MCF 10A (cell line): Measurements from ENCODE around the gene CPVL. TPM values are rescaled to one million over a fixed set of nuclear protein-coding genes. Genes with fewer than 3 reads are reported as not detected.

ENCODE experiments used
- BruUV-seq: library from RNA; stranded (reverse); fragments of 400-500 nt; replicated peaks from 2 replicates; lab custom pipeline; 2021; lab: Mats Ljungman, UMichigan
- CTCF ChIA-PET: fragments of 300-600 bp; sonication (Branson Sonifier 250); formaldehyde crosslinking; extraction: SDS; loops from one replicate; lab custom pipeline; 2021; ENCODE audit warnings: antibody characterized with exemption, inconsistent platforms; lab: Yijun Ruan, JAX
- POLR2A ChIA-PET: fragments of 300-600, 350-650 bp; sonication (Branson Sonifier 250); formaldehyde crosslinking; extraction: SDS; loops from one replicate; lab custom pipeline; 2020; ENCODE audit warnings: antibody characterized with exemption, inconsistent platforms; lab: Yijun Ruan, JAX
- DNase-seq: peaks from one replicate; pipeline ENCODE4 v3.0.0-alpha.2; 2018; ENCODE audit not compliant: unreplicated experiment
- H3K27ac Mint-ChIP-seq: one replicate; pipeline ENCODE4 v1.8.0; 2022; ENCODE audit warnings: mild to moderate bottlenecking, low read depth, mixed read lengths; ENCODE audit not compliant: unreplicated experiment
- H3K27me3 Mint-ChIP-seq: one replicate; pipeline ENCODE4 v1.8.0; 2022; ENCODE audit warnings: mixed read lengths; ENCODE audit not compliant: insufficient read depth, unreplicated experiment
- H3K36me3 Mint-ChIP-seq: one replicate; pipeline ENCODE4 v1.8.0; 2022; ENCODE audit warnings: mild to moderate bottlenecking, moderate library complexity, mixed read lengths; ENCODE audit not compliant: insufficient read depth, unreplicated experiment
- H3K4me1 Mint-ChIP-seq: one replicate; pipeline ENCODE4 v1.8.0; 2022; ENCODE audit warnings: mixed read lengths; ENCODE audit not compliant: insufficient read depth, unreplicated experiment
- H3K4me3 Mint-ChIP-seq: one replicate; pipeline ENCODE4 v1.8.0; 2022; ENCODE audit warnings: mild to moderate bottlenecking, moderate library complexity, mixed read lengths; ENCODE audit not compliant: unreplicated experiment
- H3K9me3 Mint-ChIP-seq: one replicate; pipeline ENCODE4 v1.8.0; 2022; ENCODE audit warnings: mixed read lengths; ENCODE audit not compliant: unreplicated experiment
- intact Hi-C: fragments of 100-400 bp; cut with micrococcal nuclease; formaldehyde crosslinking; loops from 2 replicates; pipeline ENCODE4 v1.14.1; 2022
- total RNA-seq: library from RNA; stranded (reverse); gene quantifications from 2 replicates; pipeline ENCODE4 v1.2.3, GENCODE V29; 2022
- TF ChIP-seq, protein P1 (sequence below): fragments of 200-600 bp; IDR thresholded peaks from one replicate; pipeline ENCODE4 v1.8.0; 2022; ENCODE audit warnings: antibody characterized with exemption, mild to moderate bottlenecking; ENCODE audit not compliant: unreplicated experiment

The CPVL gene
- total RNA-seq, 1 experiment from 2014 or later = 49.0 TPM

DNA sequence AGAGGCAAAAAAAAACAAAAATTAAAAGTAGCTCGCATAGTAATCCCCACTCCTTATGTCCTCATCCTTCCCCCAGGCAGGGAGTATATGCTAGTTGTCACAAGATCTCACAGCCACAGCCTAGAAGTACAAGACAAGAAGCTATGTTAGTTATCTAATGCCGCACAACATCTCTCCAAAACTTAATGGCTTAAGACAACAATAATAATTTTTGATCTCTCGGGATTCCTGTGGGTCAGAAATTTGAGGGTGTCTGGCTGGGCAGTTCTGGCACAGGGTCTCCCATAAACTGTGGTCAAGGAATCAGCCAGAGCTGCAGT lies 39.7 kb downstream of the CPVL start:
- H3K4me3 Mint-ChIP-seq = no peak overlapping the region
- POLR2A ChIA-PET = interaction anchor here (0.5 to 2.3 kb wide), 9 partner anchors 9 to 926 kb away, joined by 3 to 15 read pairs (median 3); no protein-coding TSS in a partner anchor
- DNase-seq = no peak
- peaks cover 47% of the 10 kb centered on the region for H3K4me1 Mint-ChIP-seq
- no peaks in the 10 kb centered on the region for H3K9me3 Mint-ChIP-seq
- CTCF ChIA-PET = interaction anchor here (0.6 to 23.6 kb wide), 69 partner anchors 10 to 1827 kb away, joined by 3 to 712 read pairs (median 4); no protein-coding TSS in a partner anchor
- H3K27ac Mint-ChIP-seq = peak overlapping the region; percentile 60
- BruUV-seq = no TSS peak
- TF ChIP-seq, protein P1, sequence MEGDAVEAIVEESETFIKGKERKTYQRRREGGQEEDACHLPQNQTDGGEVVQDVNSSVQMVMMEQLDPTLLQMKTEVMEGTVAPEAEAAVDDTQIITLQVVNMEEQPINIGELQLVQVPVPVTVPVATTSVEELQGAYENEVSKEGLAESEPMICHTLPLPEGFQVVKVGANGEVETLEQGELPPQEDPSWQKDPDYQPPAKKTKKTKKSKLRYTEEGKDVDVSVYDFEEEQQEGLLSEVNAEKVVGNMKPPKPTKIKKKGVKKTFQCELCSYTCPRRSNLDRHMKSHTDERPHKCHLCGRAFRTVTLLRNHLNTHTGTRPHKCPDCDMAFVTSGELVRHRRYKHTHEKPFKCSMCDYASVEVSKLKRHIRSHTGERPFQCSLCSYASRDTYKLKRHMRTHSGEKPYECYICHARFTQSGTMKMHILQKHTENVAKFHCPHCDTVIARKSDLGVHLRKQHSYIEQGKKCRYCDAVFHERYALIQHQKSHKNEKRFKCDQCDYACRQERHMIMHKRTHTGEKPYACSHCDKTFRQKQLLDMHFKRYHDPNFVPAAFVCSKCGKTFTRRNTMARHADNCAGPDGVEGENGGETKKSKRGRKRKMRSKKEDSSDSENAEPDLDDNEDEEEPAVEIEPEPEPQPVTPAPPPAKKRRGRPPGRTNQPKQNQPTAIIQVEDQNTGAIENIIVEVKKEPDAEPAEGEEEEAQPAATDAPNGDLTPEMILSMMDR = no peak
- H3K36me3 Mint-ChIP-seq = peaks cover 23% of the 10 kb centered on the region
- intact Hi-C loops = loop anchor here (1.0 to 10.0 kb wide), 5 partner anchors 179 to 518 kb away; no protein-coding TSS in a partner anchor
- no peaks in the 10 kb centered on the region for H3K27me3 Mint-ChIP-seq

DNA sequence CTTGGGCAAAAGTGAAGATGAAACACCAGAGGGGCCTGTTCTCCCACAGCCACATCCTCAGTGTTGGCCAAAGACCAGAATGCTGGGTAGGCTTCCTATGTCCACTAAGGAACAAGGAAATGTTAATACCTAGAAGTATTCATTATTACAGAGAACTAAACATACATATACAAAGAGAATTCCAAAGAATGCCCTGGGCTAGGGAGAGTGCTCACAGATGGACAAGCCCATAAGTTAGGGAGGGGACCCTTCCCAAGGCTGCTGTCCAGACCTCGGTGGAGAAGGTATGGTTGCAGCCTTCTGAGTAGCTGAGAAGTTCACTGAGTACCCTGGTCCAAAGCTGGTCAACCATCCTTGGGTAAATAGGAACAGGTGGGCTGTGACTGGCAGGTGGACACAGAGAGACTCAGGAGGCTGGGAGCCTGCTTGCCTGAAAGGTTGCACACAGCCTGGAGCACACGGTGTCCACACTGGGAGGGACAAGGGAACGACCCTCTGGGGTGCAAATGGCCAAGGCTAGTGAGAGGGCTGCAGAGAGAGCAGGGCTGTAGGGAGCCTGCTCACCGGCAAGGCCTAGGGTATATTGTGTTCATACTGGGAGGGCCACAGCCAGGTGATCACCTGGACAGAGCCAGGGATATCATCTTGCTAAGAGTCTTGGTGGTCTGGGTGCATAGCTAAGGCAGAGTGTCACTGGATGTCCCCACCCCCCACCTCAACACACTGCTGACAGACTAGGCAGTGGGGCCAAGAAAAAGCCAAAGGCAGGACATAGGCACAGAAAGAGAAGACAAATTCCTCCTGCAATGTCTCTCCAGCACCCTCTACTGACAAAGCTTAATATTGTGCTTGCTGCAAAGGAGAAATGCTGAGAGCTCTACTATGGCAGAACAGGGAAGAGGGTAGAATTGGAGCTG lies 40.3 kb downstream of the CPVL start:
- H3K4me1 Mint-ChIP-seq = peaks cover 47% of the 10 kb centered on the region
- TF ChIP-seq, protein P1 = peak; percentile 80
- H3K36me3 Mint-ChIP-seq = peaks cover 17% of the 10 kb centered on the region
- POLR2A ChIA-PET = interaction anchor here (0.5 to 2.3 kb wide), 9 partner anchors 10 to 927 kb away, joined by 3 to 15 read pairs (median 3); no protein-coding TSS in a partner anchor
- no peaks in the 10 kb centered on the region for H3K27me3 Mint-ChIP-seq
- no peak overlapping the region for H3K4me3 Mint-ChIP-seq
- CTCF ChIA-PET = interaction anchor here (0.6 to 23.6 kb wide), 73 partner anchors 9 to 1217 kb away, joined by 3 to 712 read pairs (median 3); no protein-coding TSS in a partner anchor
- BruUV-seq = no TSS peak
- H3K27ac Mint-ChIP-seq = peak overlapping the region; percentile 60
- no peaks in the 10 kb centered on the region for H3K9me3 Mint-ChIP-seq
- intact Hi-C loops = loop anchor here (1.0 to 10.0 kb wide), 5 partner anchors 179 to 519 kb away; no protein-coding TSS in a partner anchor
- DNase-seq = peak; percentile 72

DNA sequence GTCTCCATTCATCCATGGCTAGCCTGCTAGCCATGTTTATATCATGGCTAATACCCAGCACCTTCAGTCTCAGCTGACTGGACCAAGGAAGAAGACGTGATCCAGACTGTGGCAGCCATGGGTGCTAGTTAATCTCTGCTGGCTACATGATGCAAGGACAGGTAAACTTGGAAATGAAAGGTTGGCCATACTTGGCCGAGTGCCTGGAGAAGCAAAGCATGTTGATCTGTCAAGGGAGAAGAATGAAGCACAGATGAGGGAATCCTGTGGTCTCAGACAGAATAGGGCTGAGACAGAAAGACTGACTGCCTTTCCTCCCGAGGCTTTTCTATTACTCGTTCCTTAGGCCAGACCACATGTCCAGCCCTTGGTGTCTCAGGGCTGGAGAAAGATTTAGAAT lies 41.1 kb downstream of the CPVL start:
- no TSS peak for BruUV-seq
- ChIA-PET CTCF (interaction anchor here (0.6 to 23.6 kb wide), 8 partner anchors 8 to 305 kb away, joined by 3 to 712 read pairs (median 5); no protein-coding TSS in a partner anchor), POLR2A (no interaction called here)
- no peaks in the 10 kb centered on the region for H3K9me3 Mint-ChIP-seq
- intact Hi-C loops = loop anchor here (10.0 kb wide), 1 partner anchor 520 kb away; no protein-coding TSS in a partner anchor
- H3K4me3 Mint-ChIP-seq = no peak overlapping the region
- peaks cover 16% of the 10 kb centered on the region for H3K36me3 Mint-ChIP-seq
- TF ChIP-seq, protein P1 = no peak
- no peak overlapping the region for H3K27ac Mint-ChIP-seq
- H3K4me1 Mint-ChIP-seq = peaks cover 47% of the 10 kb centered on the region
- DNase-seq = peak; percentile 51
- H3K27me3 Mint-ChIP-seq = no peaks in the 10 kb centered on the region
